Stomach (tissue), 4 donors: ENCODE data around the gene VSTM2L.

Experiments used
- CTCF ChIP-seq, 7 experiments: fragments of 450-650 bp in 4 of 7; fragments of 200-600 bp in 3 of 7; sonication (generic) in 3 of 7; IDR thresholded peaks; one replicate each; pipeline ENCODE4 v1.5.1; 2016 to 2019; ENCODE audit warnings: antibody characterized with exemption in 7 of 7, control low read depth in 2 of 7, mild to moderate bottlenecking in 1 of 7
- POLR2A ChIP-seq, 4 donors: fragments of 450-650 bp; IDR thresholded peaks; one replicate each; pipeline ENCODE4 v1.6.1; 2016; ENCODE audit warnings: antibody characterized with exemption in 4 of 4, control low read depth in 2 of 4, mild to moderate bottlenecking in 1 of 4, moderate library complexity in 1 of 4
- POLR2AphosphoS5 ChIP-seq, 3 donors: sonication (generic); formaldehyde crosslinking; IDR thresholded peaks; one replicate each; pipeline ENCODE4 v1.6.1; 2016; ENCODE audit warnings: antibody characterized with exemption in 3 of 3

GRCh38 chr20:37913567-37914366 lies 10.8 kb downstream of the VSTM2L start:
- TF ChIP-seq POLR2A (IDR thresholded peaks at IDR 0.05) (no peak), CTCF (IDR thresholded peaks at IDR 0.05) (no peak), POLR2AphosphoS5 (IDR thresholded peaks at IDR 0.05) (no peak)
